Mesothelial cell of epicardium (in vitro differentiated cells): ENCODE data around the gene MFF. TPM values are rescaled to one million over a fixed set of nuclear protein-coding genes. Genes with fewer than 3 reads are reported as not detected.

ENCODE experiments used
- DNase-seq, 2 experiments: peaks; one replicate each; pipeline ENCODE4 v3.0.0; 2021; ENCODE audit warnings: low spot score in 2 of 2; ENCODE audit not compliant: unreplicated experiment in 2 of 2
- H3K27ac Mint-ChIP-seq: 2 replicates; pipeline ENCODE4 v1.8.0; 2021; ENCODE audit warnings: mixed read lengths
- H3K27me3 Mint-ChIP-seq: 2 replicates; pipeline ENCODE4 v1.8.0; 2021; ENCODE audit warnings: low read depth, mixed read lengths
- H3K36me3 Mint-ChIP-seq: 2 replicates; pipeline ENCODE4 v1.8.0; 2021; ENCODE audit warnings: mixed read lengths
- H3K4me1 Mint-ChIP-seq: 2 replicates; pipeline ENCODE4 v1.8.0; 2021; ENCODE audit warnings: mixed read lengths
- H3K4me3 Mint-ChIP-seq: 2 replicates; pipeline ENCODE4 v1.8.0; 2021; ENCODE audit warnings: mild to moderate bottlenecking, moderate library complexity, mixed read lengths
- H3K9me3 Mint-ChIP-seq: 2 replicates; pipeline ENCODE4 v1.8.0; 2021; ENCODE audit warnings: mixed read lengths
- total RNA-seq: library from RNA; stranded (reverse); gene quantifications from 3 replicates; pipeline ENCODE4 v1.2.1, GENCODE V29; 2021
- TF ChIP-seq, protein P1 (sequence below): fragments of 200-600 bp; sonication (generic); IDR thresholded peaks from one replicate; pipeline ENCODE4 v1.5.0; 2021; ENCODE audit warnings: antibody characterized with exemption; ENCODE audit not compliant: unreplicated experiment

The MFF gene
- total RNA-seq, 1 donor from 2014 or later, result 93.9 TPM

DNA sequence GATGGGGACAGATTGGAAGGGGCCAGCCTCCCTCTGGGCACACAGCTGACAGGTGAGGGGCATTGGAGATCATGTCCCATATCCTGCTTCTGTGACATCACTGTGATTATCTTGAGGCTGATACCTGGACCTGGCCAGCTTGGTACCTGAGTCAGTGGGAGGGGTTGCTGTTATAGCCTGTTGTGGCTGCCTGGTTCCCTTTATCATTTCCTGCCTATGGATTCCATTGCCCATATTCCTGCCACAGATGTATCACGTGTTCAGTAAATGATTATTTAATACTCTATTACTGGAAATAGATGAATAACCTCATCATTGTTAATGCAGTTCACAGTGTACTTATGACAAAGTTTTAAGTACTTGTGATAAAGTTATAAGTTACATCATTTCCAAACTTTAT lies 70.5 kb downstream of the MFF start:
- TF ChIP-seq, protein P1, sequence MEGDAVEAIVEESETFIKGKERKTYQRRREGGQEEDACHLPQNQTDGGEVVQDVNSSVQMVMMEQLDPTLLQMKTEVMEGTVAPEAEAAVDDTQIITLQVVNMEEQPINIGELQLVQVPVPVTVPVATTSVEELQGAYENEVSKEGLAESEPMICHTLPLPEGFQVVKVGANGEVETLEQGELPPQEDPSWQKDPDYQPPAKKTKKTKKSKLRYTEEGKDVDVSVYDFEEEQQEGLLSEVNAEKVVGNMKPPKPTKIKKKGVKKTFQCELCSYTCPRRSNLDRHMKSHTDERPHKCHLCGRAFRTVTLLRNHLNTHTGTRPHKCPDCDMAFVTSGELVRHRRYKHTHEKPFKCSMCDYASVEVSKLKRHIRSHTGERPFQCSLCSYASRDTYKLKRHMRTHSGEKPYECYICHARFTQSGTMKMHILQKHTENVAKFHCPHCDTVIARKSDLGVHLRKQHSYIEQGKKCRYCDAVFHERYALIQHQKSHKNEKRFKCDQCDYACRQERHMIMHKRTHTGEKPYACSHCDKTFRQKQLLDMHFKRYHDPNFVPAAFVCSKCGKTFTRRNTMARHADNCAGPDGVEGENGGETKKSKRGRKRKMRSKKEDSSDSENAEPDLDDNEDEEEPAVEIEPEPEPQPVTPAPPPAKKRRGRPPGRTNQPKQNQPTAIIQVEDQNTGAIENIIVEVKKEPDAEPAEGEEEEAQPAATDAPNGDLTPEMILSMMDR, result no peak
- Mint-ChIP-seq H3K4me1 (peaks cover 3% of the 10 kb centered on the region), H3K27me3 (no peaks in the 10 kb centered on the region), H3K4me3 (no peak overlapping the region), H3K27ac (no peak overlapping the region), H3K36me3 (no peaks in the 10 kb centered on the region), H3K9me3 (no peaks in the 10 kb centered on the region)
- no peak for DNase-seq

DNA sequence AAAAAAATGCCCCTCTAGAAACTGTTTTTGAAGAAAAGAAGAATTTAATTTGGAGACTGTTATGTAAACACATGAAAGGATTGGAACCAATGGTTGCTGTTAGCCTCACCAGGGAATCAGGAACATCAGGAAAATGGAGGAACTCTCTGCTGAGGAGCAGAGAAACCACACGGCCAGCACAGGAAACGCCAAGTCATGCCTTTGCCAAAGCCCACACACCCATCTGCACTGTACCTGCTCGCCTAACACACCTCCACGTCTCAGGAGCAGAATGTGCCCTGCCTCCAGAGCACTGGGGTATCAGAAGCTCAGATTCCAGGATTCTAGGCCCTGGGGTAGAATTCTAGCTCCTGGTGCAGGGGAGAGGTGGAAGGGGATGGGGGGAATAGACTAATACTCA lies 72.5 kb downstream of the MFF start:
- H3K27me3 Mint-ChIP-seq, result peaks cover 5% of the 10 kb centered on the region

DNA sequence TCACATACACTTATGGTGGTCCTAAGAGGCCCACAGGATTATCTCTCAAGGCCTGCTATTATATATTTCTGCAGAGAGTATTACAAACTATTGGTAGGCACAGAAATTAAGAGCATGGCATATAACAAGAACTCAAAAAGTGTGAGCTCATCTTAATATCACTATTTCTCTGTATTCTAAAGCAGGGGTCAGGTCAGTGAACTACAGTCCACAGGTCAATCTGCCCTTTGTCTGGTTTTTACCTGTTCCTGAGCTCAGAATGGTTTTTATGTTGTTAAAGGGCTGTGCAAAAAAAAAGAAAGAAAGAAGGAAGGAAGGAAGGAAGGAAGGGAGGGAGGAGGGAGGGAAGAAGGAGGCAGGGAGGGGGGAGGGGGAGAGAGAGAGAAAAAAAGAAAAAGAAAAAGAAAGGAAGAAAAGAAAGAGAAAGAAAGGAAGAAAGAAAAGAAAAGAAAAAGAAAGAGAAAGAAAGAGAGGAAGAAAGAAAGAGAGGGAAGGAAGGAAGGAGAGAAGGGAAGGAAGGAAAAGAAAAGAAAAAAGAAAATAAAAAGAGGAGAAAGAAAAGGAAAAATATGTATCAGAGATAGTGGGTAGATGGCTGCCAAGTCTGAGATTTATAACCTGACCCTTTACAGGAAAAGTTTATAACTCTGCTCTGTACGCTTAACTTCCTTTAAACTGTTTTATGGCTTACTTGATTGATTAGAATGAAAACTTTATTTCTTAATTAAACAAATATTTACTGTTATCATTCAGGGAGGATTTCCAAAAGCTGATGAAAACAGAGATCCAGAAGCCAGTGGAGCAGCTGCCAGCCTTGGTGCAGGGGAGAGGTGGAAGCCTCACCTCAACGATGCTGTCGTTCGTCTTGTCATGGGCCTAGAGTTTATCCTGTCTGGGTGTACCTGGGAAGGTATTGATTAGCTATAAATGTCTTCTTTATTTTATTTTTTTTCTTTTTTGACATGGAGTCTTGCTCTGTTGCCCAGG lies 73.9 kb downstream of the MFF start:
- Mint-ChIP-seq H3K27me3 (peaks cover 5% of the 10 kb centered on the region), H3K4me3 (no peak overlapping the region), H3K9me3 (no peaks in the 10 kb centered on the region), H3K36me3 (no peaks in the 10 kb centered on the region), H3K27ac (peak overlapping the region; percentile 21), H3K4me1 (peaks cover 3% of the 10 kb centered on the region)
- no peak for DNase-seq
- TF ChIP-seq, protein P1, result no peak

More for the DNA sequence above, 72.5 kb downstream of the MFF start:
- Mint-ChIP-seq H3K27ac (no peak overlapping the region), H3K4me1 (peaks cover 3% of the 10 kb centered on the region), H3K36me3 (no peaks in the 10 kb centered on the region), H3K9me3 (no peaks in the 10 kb centered on the region), H3K4me3 (no peak overlapping the region)
- no peak for DNase-seq
- TF ChIP-seq, protein P1, result no peak

DNA sequence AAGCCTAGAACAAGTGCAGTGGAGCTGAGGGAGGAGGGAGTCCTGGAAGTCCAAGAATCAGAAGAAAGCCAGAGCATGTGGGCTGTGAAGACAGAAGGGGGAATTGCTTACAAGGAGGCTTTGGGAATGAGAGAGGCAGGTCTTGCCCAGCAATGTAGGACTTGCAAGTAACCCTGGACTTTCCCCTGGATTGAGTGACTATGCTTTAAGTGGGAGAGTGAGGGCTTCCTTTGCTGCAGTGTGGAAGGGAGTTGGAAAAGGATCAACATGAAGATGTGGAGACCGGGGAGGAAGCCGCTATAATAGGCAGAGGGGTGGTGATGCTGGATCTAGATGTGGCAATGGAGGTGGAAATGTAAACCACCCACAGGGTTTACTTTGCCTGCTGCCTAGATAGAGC lies 76.5 kb downstream of the MFF start:
- no peak for DNase-seq
- Mint-ChIP-seq H3K4me3 (no peak overlapping the region), H3K4me1 (peaks cover 9% of the 10 kb centered on the region), H3K9me3 (no peaks in the 10 kb centered on the region), H3K36me3 (no peaks in the 10 kb centered on the region), H3K27ac (no peak overlapping the region), H3K27me3 (peaks cover 5% of the 10 kb centered on the region)
- TF ChIP-seq, protein P1, result no peak

DNA sequence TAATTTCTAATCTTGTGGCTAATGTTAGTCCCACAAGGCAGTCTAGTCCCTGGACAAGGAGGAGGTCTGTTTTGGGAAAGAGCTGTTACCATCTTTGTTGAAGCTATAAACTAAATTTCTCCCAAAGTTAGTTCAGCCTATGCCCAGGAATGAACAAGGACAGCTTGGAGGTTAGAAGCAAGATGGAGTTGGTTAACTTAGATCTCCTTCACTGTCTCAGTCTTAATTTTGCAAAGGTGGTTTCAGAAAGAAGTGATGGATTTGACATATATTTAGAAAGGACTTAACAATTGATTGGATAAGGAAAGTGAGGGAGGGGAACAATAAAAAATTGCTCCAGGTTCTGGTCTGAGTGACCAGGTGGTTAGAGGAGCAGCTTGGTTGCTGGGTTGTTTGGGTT lies 77.3 kb downstream of the MFF start:
- TF ChIP-seq, protein P1, result no peak

More for the DNA sequence above, 77.3 kb downstream of the MFF start:
- peaks cover 14% of the 10 kb centered on the region for H3K4me1 Mint-ChIP-seq
- H3K36me3 Mint-ChIP-seq, result no peaks in the 10 kb centered on the region
- no peak for DNase-seq
- no peak overlapping the region for H3K27ac Mint-ChIP-seq
- no peaks in the 10 kb centered on the region for H3K9me3 Mint-ChIP-seq
- H3K27me3 Mint-ChIP-seq, result peaks cover 5% of the 10 kb centered on the region
- H3K4me3 Mint-ChIP-seq, result no peak overlapping the region
